ENCODE measurements around the gene UBL4B. TPM values are rescaled to one million over a fixed set of nuclear protein-coding genes. Genes with fewer than 3 reads are reported as not detected.

UBL4B gene, protein sequence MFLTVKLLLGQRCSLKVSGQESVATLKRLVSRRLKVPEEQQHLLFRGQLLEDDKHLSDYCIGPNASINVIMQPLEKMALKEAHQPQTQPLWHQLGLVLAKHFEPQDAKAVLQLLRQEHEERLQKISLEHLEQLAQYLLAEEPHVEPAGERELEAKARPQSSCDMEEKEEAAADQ
- total RNA-seq (ENCODE audit: low replicate concordance): not detected in 2 replicates

DNA sequence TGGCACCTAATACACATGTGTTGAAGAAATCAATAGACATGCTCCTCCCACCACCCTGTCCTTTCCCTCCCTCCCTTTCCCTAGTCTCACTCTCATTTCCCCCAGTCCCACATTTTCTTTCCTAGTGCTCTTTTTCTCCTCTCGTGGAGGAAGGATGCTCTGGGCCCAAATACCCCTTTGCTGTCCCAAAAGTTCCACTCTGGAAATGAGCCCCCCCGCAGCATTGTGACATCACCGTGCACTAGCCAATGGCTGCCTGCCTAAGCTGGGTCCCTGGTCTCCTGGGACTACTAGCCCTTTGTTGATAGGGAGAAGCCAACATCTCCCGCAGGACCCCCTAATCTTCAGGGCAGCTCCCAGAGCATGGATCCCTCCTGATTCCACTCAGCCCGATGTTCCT lies at the start of gene UBL4B:
Gene UBL4B (plus strand): TSS at position 301 of the 400 bp plus-strand sequence. CDS start 92 bp downstream, at position 393.
- TF ChIP-seq, protein P1, sequence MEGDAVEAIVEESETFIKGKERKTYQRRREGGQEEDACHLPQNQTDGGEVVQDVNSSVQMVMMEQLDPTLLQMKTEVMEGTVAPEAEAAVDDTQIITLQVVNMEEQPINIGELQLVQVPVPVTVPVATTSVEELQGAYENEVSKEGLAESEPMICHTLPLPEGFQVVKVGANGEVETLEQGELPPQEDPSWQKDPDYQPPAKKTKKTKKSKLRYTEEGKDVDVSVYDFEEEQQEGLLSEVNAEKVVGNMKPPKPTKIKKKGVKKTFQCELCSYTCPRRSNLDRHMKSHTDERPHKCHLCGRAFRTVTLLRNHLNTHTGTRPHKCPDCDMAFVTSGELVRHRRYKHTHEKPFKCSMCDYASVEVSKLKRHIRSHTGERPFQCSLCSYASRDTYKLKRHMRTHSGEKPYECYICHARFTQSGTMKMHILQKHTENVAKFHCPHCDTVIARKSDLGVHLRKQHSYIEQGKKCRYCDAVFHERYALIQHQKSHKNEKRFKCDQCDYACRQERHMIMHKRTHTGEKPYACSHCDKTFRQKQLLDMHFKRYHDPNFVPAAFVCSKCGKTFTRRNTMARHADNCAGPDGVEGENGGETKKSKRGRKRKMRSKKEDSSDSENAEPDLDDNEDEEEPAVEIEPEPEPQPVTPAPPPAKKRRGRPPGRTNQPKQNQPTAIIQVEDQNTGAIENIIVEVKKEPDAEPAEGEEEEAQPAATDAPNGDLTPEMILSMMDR (IDR thresholded peaks at IDR 0.05; ENCODE audit: insufficient read depth, low read length): no peak
- DNase-seq (ENCODE audit: low read depth): no peak
- no peak within 1 kb of the TSS for H3K4me3 ChIP-seq (ENCODE audit: low read depth, low read length)

DNA sequence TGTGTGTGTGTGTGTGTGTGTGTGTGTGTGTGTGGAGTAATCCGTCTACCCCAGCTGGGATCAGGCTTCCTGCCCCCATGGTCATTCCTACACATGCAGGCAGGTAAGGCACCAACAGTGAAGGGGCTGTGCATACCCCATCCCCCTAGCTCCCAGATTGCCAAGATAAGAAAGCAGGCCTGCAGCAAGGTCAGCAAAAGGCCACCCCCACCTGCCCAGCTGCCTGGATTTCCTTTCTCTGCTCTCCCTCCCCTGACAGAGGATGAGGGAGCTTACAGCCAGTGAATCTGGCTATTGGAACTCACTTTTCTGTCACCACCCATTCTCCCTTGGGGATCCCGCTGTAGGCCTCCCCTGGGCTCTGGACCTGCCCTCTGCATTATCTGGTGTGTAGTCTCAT lies 49.6 kb upstream of the UBL4B start:
- no peak for DNase-seq (ENCODE audit: low read depth)
- H3K4me3 ChIP-seq (ENCODE audit: low read depth, low read length): no peak overlapping the region
- TF ChIP-seq, protein P1 (IDR thresholded peaks at IDR 0.05; ENCODE audit: insufficient read depth, low read length): no peak

DNA sequence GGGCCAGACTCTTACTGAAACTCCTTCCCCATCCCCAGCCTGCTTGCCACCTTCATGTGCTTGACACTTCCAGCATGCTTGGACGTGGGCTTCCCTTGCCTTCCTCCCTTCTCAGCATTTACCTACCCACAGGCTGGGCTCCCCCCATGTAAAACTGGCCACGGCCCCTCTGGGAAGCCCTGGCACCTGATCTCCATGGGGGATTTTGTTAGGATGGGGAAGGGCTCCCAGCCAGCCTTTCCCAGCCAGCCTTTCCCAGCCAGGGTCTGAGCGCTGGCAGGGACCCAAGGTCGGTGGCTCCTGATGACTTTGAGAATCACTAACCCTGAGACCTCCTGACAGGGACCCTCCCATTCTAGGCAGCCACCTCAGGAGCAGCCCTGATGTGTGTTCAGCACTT lies 48.5 kb upstream of the UBL4B start:
- DNase-seq (ENCODE audit: low read depth): no peak
- no peak overlapping the region for H3K4me3 ChIP-seq (ENCODE audit: low read depth, low read length)
- TF ChIP-seq, protein P1 (IDR thresholded peaks at IDR 0.05; ENCODE audit: insufficient read depth, low read length): no peak

DNA sequence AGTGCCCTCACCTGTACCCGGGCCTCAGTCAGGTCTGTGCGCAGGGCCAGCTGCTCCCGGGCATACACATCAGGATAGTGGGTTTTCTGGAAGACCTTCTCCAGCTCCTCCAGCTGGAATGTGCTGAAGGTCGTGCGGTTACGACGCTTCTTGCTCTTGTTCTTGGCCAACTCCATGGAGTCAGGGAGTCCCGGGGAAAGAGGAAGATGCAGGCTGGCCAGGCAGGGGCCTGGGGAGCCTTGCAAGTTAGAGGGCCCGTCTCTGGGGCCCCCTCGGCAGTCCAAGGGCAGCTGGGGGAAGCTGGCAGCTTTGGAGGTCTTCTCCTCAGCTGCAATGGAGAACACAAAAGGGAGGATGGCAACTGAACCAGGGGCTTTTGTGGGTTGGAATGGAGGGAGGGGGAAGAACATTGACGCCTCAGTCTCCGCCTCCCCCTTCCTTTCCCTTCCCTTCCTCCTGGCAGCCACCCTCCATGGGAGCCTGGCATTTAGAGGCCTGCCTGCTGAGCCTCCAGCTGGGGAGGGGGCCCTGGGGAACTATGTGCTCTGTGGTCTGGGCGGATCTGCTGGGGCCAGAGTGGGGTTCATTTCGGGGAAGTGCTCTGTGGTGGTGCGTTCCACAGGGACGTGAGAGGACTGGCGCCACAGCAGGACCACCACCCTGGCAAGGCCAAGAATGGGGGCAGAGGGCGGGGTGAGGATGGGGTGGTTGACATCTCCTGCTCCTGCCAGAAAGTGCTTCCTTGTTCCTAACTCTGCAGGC lies 47.5 kb upstream of the UBL4B start:
- DNase-seq (ENCODE audit: low read depth): no peak
- TF ChIP-seq, protein P1 (IDR thresholded peaks at IDR 0.05; ENCODE audit: insufficient read depth, low read length): no peak

DNA sequence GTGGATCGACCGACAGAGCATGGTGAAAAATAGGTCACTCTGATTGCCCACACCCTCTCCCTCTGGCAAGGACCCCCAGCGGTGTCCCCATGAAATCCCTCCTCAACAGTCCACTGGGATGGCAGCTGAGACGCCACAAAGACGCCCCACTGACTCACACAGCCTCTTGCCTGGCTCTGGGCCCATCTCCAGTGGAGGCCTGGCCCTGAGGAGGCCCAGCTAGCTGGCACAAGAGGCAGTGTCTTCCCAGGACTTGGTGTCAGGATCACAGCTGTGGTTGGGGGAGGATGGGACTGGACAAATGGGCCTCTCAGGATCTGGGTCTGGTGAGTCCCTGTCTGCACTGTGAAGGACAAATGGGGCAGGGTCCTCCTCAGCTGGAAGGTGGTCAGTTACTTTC lies 46.4 kb upstream of the UBL4B start:
- DNase-seq (ENCODE audit: low read depth): no peak

More for the DNA sequence above, 47.5 kb upstream of the UBL4B start:
- H3K4me3 ChIP-seq (ENCODE audit: low read depth, low read length): no peak overlapping the region

DNA sequence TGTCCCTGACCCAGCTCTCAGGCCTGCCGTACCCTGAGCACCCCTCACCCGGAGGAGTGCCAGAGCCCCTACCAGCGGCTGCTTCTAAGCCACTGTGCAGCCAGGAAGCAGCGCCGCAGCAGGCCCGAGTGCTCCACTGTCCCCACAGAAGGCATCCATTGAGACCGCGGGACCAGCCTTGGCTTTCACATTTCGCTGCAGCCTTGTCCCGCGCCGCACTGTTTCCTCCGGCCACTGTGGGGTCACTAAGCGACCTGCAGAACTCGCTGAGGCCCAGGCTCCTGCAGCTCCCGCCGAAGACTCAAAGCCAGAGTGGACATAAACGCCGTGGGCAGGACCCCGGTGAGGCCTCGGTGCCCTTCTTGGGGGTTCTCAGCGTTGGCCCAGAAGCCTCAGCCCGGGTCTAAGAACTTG lies 44.8 kb upstream of the UBL4B start:
- H3K4me3 ChIP-seq (ENCODE audit: low read depth, low read length): no peak overlapping the region
- TF ChIP-seq, protein P1 (IDR thresholded peaks at IDR 0.05; ENCODE audit: insufficient read depth, low read length): no peak
- DNase-seq (ENCODE audit: low read depth): no peak

More for the DNA sequence above, 46.4 kb upstream of the UBL4B start:
- no peak overlapping the region for H3K4me3 ChIP-seq (ENCODE audit: low read depth, low read length)
- TF ChIP-seq, protein P1 (IDR thresholded peaks at IDR 0.05; ENCODE audit: insufficient read depth, low read length): no peak

Data from fibroblast of the aortic adventitia (primary cell).